ENCODE measurements around the gene APOL6.
"Not testable (repeated sequence)": the region's sequence is repeated elsewhere in the genome, so short reads cannot be mapped to it uniquely, and the experiment has no call there.

APOL6 gene

GRCh38 chr22:35677460-35678187, 29.4 kb downstream of the APOL6 start:
- DNase-seq (ENCODE audit: low read depth in 2 of 2): no peak

GRCh38 chr22:35678836-35679235, 30.6 kb downstream of the APOL6 start:
- DNase-seq (ENCODE audit: low read depth in 2 of 2): no peak

- peak in 1 of 2 donors; percentile 38 for DNase-seq (ENCODE audit: low read depth in 2 of 2)
Measured at GRCh38 chr22:35679492-35679891, 31.2 kb downstream of the APOL6 start.

- no peak for DNase-seq (ENCODE audit: low read depth in 2 of 2)
Measured at GRCh38 chr22:35681454-35682052, 33.3 kb downstream of the APOL6 start.

- no peak for DNase-seq (ENCODE audit: low read depth in 2 of 2)
Measured at GRCh38 chr22:35683560-35683959, 35.3 kb downstream of the APOL6 start.

- no peak for DNase-seq (ENCODE audit: low read depth in 2 of 2)
Measured at GRCh38 chr22:35684270-35684700, 36.0 kb downstream of the APOL6 start.

GRCh38 chr22:35684732-35685131, 36.5 kb downstream of the APOL6 start:
- no peak for DNase-seq (ENCODE audit: low read depth in 2 of 2)

GRCh38 chr22:35685731-35686130, 37.5 kb downstream of the APOL6 start:
- no peak for DNase-seq (ENCODE audit: low read depth in 2 of 2)

- no peak for DNase-seq (ENCODE audit: low read depth in 2 of 2)
Measured at GRCh38 chr22:35686298-35686697, 38.1 kb downstream of the APOL6 start.

GRCh38 chr22:35687461-35687860, 39.2 kb downstream of the APOL6 start:
- no peak for DNase-seq (ENCODE audit: low read depth in 2 of 2)

GRCh38 chr22:35688913-35689675, 40.8 kb downstream of the APOL6 start:
- no peak for DNase-seq (ENCODE audit: low read depth in 2 of 2)

GRCh38 chr22:35690001-35690400, 41.8 kb downstream of the APOL6 start:
- no peak for DNase-seq (ENCODE audit: low read depth in 2 of 2)

GRCh38 chr22:35695202-35695601, 47.0 kb downstream of the APOL6 start:
- DNase-seq (ENCODE audit: low read depth in 2 of 2): no peak

GRCh38 chr22:35697142-35697541, 48.9 kb downstream of the APOL6 start:
- DNase-seq (ENCODE audit: low read depth in 2 of 2): no peak

GRCh38 chr22:35699852-35700251, 51.6 kb downstream of the APOL6 start:
- DNase-seq (ENCODE audit: low read depth in 2 of 2): not testable (repeated sequence)

- DNase-seq (ENCODE audit: low read depth in 2 of 2): no peak
Measured at GRCh38 chr22:35703861-35704584, 55.8 kb downstream of the APOL6 start.

- DNase-seq (ENCODE audit: low read depth in 2 of 2): no peak
Measured at GRCh38 chr22:35705141-35705540, 56.9 kb downstream of the APOL6 start.

- no peak for DNase-seq (ENCODE audit: low read depth in 2 of 2)
Measured at GRCh38 chr22:35708453-35708852, 60.2 kb downstream of the APOL6 start.

- DNase-seq (ENCODE audit: low read depth in 2 of 2): no peak
Measured at GRCh38 chr22:35708917-35709316, 60.7 kb downstream of the APOL6 start.

- no peak for DNase-seq (ENCODE audit: low read depth in 2 of 2)
Measured at GRCh38 chr22:35711336-35711735, 63.1 kb downstream of the APOL6 start.

GRCh38 chr22:35712672-35713071, 64.4 kb downstream of the APOL6 start:
- no peak for DNase-seq (ENCODE audit: low read depth in 2 of 2)

GRCh38 chr22:35717572-35717971, 69.3 kb downstream of the APOL6 start, which contains the start of gene APOL5:
APOL5 (plus strand) TSS chr22:35717872; CDS start chr22:35717872, 0 bp downstream.
- no peak for DNase-seq (ENCODE audit: low read depth in 2 of 2)

Measured in stimulated activated CD8-positive, alpha-beta memory T cell treated with anti-CD3 and anti-CD28 coated beads, Interleukin-2, amount 100 ng/mL, for 48 hours (primary cell).